WERI-Rb-1 (cell line): ENCODE measurements around the gene BICC1.

ENCODE experiments used
- DNase-seq: peaks from one replicate; pipeline ENCODE4 v3.0.0-alpha.2; 2020
- H3K27ac ChIP-seq: fragments of 250-450 bp; sonication (Bioruptor Pico); 2 replicates; pipeline ENCODE4 v1.5.1; 2020; ENCODE audit warnings: mild to moderate bottlenecking, moderate library complexity
- H3K27me3 ChIP-seq: fragments of 250-450 bp; sonication (Bioruptor Pico); 2 replicates; pipeline ENCODE4 v1.5.1; 2021; ENCODE audit warnings: mild to moderate bottlenecking, low read depth, moderate library complexity; ENCODE audit not compliant: insufficient read depth, severe bottlenecking
- H3K36me3 ChIP-seq: fragments of 250-450 bp; sonication (Bioruptor Pico); 2 replicates; pipeline ENCODE4 v1.5.1; 2020; ENCODE audit warnings: mild to moderate bottlenecking, moderate library complexity
- H3K4me3 ChIP-seq: 2 replicates; pipeline ENCODE4 v1.5.1; 2011; ENCODE audit warnings: low read depth, mild to moderate bottlenecking, control low read depth, low read length
- H3K9me3 ChIP-seq: fragments of 250-450 bp; sonication (Bioruptor Pico); 2 replicates; pipeline ENCODE4 v1.5.1; 2021; ENCODE audit warnings: mild to moderate bottlenecking, moderate library complexity; ENCODE audit not compliant: severe bottlenecking
- CTCF ChIP-seq: IDR thresholded peaks from 2 replicates; pipeline ENCODE4 v1.5.1; 2011; ENCODE audit warnings: low read depth, mild to moderate bottlenecking, control low read depth, inconsistent platforms, low read length

The BICC1 gene

DNA sequence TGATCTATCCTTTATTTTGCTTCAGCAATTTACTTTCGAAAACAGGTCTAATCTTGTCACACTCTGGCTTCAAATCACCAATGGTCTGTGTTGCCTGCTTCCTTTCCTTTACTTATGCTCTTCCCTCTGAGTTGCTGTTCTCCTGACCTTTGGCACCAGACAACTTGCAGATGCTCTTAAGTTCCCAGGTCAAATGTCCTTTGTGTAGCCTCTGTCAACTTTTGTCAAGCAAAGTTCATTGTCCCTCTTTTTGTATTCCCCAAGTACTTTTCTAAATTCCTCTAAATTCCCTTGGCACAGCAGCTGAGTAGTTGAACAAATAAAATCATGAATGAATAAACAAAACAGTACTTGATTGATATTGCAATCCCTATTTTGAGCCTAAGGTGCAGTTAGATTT lies 289.4 kb downstream of the BICC1 start:
- no peaks in the 10 kb centered on the region for H3K36me3 ChIP-seq
- no peaks in the 10 kb centered on the region for H3K9me3 ChIP-seq
- H3K27me3 ChIP-seq = no peaks in the 10 kb centered on the region
- H3K27ac ChIP-seq = no peak overlapping the region
- no peak for TF ChIP-seq CTCF
- no peak for DNase-seq
- H3K4me3 ChIP-seq = no peak overlapping the region

DNA sequence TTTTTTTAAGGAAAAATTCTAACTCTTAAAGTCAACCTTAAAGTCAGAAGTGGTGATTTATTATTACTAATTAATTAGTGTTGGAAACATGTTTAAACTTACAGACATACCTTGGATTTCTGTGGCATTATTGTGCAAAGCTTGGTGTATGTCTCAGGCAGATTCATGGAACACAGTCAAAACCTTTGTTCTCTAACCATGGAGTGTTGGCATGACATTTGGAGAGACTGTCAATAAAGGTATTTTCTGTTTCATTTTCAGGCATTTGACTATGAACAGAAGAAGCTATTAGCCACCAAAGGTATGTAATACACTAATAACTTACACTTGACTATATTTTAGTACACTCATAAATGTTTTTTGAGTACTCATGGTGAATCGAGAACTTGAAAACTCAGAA lies 293.7 kb downstream of the BICC1 start:
- H3K9me3 ChIP-seq = no peaks in the 10 kb centered on the region
- H3K27ac ChIP-seq = no peak overlapping the region
- H3K36me3 ChIP-seq = no peaks in the 10 kb centered on the region
- no peak for DNase-seq
- no peak for TF ChIP-seq CTCF
- H3K4me3 ChIP-seq = no peak overlapping the region
- H3K27me3 ChIP-seq = no peaks in the 10 kb centered on the region

DNA sequence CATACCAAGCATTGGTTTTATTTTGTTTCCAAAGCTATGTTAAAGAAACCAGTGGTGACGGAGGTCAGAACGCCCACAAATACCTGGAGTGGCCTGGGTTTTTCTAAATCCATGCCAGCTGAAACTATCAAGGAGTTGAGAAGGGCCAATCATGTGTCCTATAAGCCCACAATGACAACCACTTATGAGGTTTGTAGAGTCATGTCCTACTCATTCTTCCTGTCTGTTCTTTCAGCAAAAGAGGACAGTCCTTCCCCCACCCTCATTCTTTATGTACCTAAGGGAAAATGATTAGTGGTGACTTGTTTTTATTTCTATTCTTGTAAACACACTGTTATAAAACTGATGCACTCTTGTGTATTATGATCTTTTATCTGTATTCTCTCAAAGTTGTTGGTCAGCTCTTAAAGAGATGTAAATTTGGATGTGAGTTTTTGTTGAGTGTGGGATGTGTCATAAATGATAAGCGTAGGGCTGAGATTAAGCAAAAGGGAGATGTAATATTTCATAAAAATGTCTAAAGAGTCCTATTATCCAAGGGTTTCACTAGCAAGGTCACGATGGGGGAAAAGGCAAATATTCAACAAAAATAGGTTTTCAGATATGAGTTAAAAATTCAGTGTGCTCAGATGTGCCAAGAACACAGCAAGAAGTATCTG lies 294.4 kb downstream of the BICC1 start:
- no peak for DNase-seq
- no peak for TF ChIP-seq CTCF
- Histone ChIP-seq H3K27me3 (no peaks in the 10 kb centered on the region), H3K27ac (no peak overlapping the region), H3K36me3 (no peaks in the 10 kb centered on the region), H3K9me3 (no peaks in the 10 kb centered on the region), H3K4me3 (no peak overlapping the region)

GRCh38 chr10:58807629-58808022 lies 295.0 kb downstream of the BICC1 start:
- DNase-seq = no peak
- no peak for TF ChIP-seq CTCF
- Histone ChIP-seq H3K9me3 (no peaks in the 10 kb centered on the region), H3K27me3 (no peaks in the 10 kb centered on the region), H3K27ac (no peak overlapping the region), H3K36me3 (no peaks in the 10 kb centered on the region), H3K4me3 (no peak overlapping the region)

DNA sequence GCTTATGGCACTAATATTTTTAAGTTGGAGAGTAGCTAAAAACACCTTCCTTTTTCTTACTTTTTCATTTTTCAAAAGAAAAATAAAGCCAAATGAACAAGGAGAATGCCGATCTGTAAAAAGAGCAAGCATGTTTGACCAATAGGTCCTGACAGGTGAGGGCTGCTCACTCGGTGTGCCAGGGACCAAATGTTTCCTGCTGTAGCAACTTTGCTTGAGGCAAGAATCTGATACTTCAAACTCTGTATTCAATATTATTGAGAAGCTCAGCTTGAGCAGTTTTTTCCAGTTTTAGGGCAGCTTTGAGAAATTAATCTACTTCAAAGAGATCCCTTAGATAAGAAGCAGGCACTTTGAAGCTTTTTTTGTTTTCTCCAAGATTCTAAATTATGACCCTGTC lies 298.1 kb downstream of the BICC1 start:
- no peak for TF ChIP-seq CTCF
- no peaks in the 10 kb centered on the region for H3K27me3 ChIP-seq
- H3K36me3 ChIP-seq = no peaks in the 10 kb centered on the region
- H3K27ac ChIP-seq = no peak overlapping the region
- H3K9me3 ChIP-seq = no peaks in the 10 kb centered on the region
- no peak overlapping the region for H3K4me3 ChIP-seq
- no peak for DNase-seq

DNA sequence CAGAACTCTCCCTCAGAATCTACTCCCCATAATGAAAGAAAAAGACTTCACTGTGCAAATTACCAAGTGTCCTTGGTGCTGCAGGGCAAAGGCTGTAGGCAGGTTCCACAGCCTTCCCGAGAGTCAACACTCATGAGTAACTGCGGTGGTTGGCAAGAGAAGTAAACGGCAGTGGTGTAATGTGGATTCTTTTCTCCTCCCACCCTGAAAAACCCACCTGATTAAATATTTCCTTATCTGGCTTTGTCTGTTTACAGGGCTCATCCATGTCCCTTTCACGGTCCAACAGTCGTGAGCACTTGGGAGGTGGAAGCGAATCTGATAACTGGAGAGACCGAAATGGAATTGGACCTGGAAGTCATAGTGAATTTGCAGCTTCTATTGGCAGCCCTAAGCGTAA lies 300.9 kb downstream of the BICC1 start:
- Histone ChIP-seq H3K9me3 (no peaks in the 10 kb centered on the region), H3K27ac (no peak overlapping the region), H3K36me3 (no peaks in the 10 kb centered on the region), H3K4me3 (no peak overlapping the region), H3K27me3 (no peaks in the 10 kb centered on the region)
- no peak for TF ChIP-seq CTCF
- no peak for DNase-seq
